ENCODE measurements around the gene CBLC.
"Not testable (repeated sequence)": the region's sequence is repeated elsewhere in the genome, so short reads cannot be mapped to it uniquely, and the experiment has no call there.

Gene CBLC

GRCh38 chr19:44765949-44766335 is 11.7 kb upstream of the CBLC start:
- no peak for DNase-seq

- DNase-seq: no peak
Measured at GRCh38 chr19:44767295-44768180, 10.2 kb upstream of the CBLC start.

GRCh38 chr19:44770550-44771257 is 7.0 kb upstream of the CBLC start:
- peak; percentile 96 for DNase-seq

- peak; percentile 14 for DNase-seq
Measured at GRCh38 chr19:44772144-44772543, 5.5 kb upstream of the CBLC start.

GRCh38 chr19:44772959-44773358 is 4.7 kb upstream of the CBLC start:
- no peak for DNase-seq

GRCh38 chr19:44775676-44776240 is 1.9 kb upstream of the CBLC start:
- no peak for DNase-seq

- no peak for DNase-seq
Measured at GRCh38 chr19:44776402-44777096, 1.1 kb upstream of the CBLC start.

GRCh38 chr19:44779150-44779549 is 1.5 kb downstream of the CBLC start:
- DNase-seq: no peak

- DNase-seq: not testable (repeated sequence)
Measured at GRCh38 chr19:44781694-44782093, 4.0 kb downstream of the CBLC start.

GRCh38 chr19:44782729-44783128 is 5.0 kb downstream of the CBLC start:
- no peak for DNase-seq

- DNase-seq: no peak
Measured at GRCh38 chr19:44783545-44783944, 5.9 kb downstream of the CBLC start.

- DNase-seq: no peak
Measured at GRCh38 chr19:44785271-44785670, 7.6 kb downstream of the CBLC start.

GRCh38 chr19:44785993-44786392 is 8.3 kb downstream of the CBLC start:
- peak; percentile 22 for DNase-seq

GRCh38 chr19:44788971-44789370 is 11.3 kb downstream of the CBLC start:
- DNase-seq: no peak

GRCh38 chr19:44789943-44790483 is 12.3 kb downstream of the CBLC start:
- no peak for DNase-seq

- DNase-seq: no peak
Measured at GRCh38 chr19:44792281-44792680, 14.6 kb downstream of the CBLC start.

GRCh38 chr19:44794610-44795009 is 16.9 kb downstream of the CBLC start:
- no peak for DNase-seq

- DNase-seq: no peak
Measured at GRCh38 chr19:44795398-44795987, 17.8 kb downstream of the CBLC start.

- peak; percentile 86 for DNase-seq
Measured at GRCh38 chr19:44796701-44797115, 19.0 kb downstream of the CBLC start.

GRCh38 chr19:44799627-44800346 is 22.1 kb downstream of the CBLC start:
- DNase-seq: no peak

GRCh38 chr19:44800461-44800860 is 22.8 kb downstream of the CBLC start:
- DNase-seq: peak; percentile 82

Data from NCI-H69 (cell line).